Uterus (tissue), 4 donors: ENCODE measurements around the gene UROS. TPM values are rescaled to one million over a fixed set of nuclear protein-coding genes. Genes with fewer than 3 reads are reported as not detected.

Experiments
- DNase-seq, 2 donors: peaks; one replicate each; pipeline ENCODE4 v3.0.0-alpha.2; 2019 to 2020
- H3K27ac ChIP-seq, 2 donors: fragments of 200-600 bp; sonication (generic); 1 replicate in 1 of 2; 2 replicates in 1 of 2; pipeline ENCODE4 v1.5.1; 2016 to 2018
- H3K27me3 ChIP-seq, 2 donors: fragments of 200-600 bp; sonication (generic); one replicate each; pipeline ENCODE4 v1.5.1; 2018 to 2019; ENCODE audit warnings: control low read depth in 1 of 2
- H3K36me3 ChIP-seq, 2 donors: fragments of 200-600 bp; sonication (generic); one replicate each; pipeline ENCODE4 v1.5.1; 2019; ENCODE audit warnings: control low read depth in 1 of 2
- H3K4me1 ChIP-seq, 2 donors: fragments of 200-600 bp; sonication (generic); one replicate each; pipeline ENCODE4 v1.5.1; 2018 to 2019; ENCODE audit warnings: control low read depth in 1 of 2
- H3K4me3 ChIP-seq, 2 donors: fragments of 200-600 bp; sonication (generic); 1 replicate in 1 of 2; 2 replicates in 1 of 2; pipeline ENCODE4 v1.5.1; 2018 to 2019; ENCODE audit warnings: mild to moderate bottlenecking in 1 of 2
- H3K9me3 ChIP-seq, 2 donors: fragments of 200-600 bp; sonication (generic); one replicate each; pipeline ENCODE4 v1.5.1; 2019; ENCODE audit warnings: control low read depth in 1 of 2
- POLR2A ChIP-seq, 2 donors: fragments of 450-650 bp; IDR thresholded peaks; one replicate each; pipeline ENCODE4 v1.6.1; 2016; ENCODE audit warnings: antibody characterized with exemption in 2 of 2, mild to moderate bottlenecking in 1 of 2, moderate library complexity in 1 of 2
- intact Hi-C: fragments of 100-400 bp; cut with DNase I; formaldehyde crosslinking; loops from one replicate; pipeline ENCODE4 v1.15.1; 2023; ENCODE audit warnings: low total_unique reads
- total RNA-seq, 4 donors: library from RNA; depleted of rRNA in 3 of 4; stranded (reverse); fragments of >200 nt in 3 of 4; gene quantifications; one replicate each; pipeline versions ENCODE4 v1.1.0 to v1.2.4, GENCODE V29; 2014 to 2023
- TF ChIP-seq, protein P1 (sequence below), 4 experiments: fragments of 200-600 bp in 2 of 4; fragments of 450-650 bp in 2 of 4; sonication (generic) in 2 of 4; IDR thresholded peaks; one replicate each; pipeline ENCODE4 v1.5.1; 2016 to 2019; ENCODE audit warnings: antibody characterized with exemption in 4 of 4, mild to moderate bottlenecking in 2 of 4, moderate library complexity in 1 of 4
- donor health status: DM: yes; HTN: yes; CAD: no.

The UROS gene
- total RNA-seq, 4 donors from 2014 or later: 27.9 to 36.2 (median 28.1) TPM

DNA sequence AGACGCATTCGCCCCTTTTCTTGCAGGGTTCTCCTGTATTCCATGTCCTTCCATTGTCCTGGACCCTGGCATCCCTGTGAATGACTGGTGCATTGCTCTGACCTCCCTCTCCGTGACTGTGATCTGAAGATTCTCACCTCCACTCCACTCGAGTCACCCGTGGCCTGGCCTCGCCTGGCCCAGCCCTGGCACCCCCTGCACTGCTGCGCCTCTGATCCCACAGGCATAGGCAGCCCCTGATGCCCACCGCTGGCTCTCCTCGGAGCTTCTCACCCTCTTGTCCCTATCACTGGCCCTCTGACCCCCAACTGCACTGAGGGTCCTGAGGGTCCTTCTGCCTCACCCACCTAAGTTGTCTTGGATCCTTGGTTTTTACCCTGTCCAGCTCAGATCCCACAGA lies 45.3 kb downstream of the UROS start:
- Histone ChIP-seq H3K4me3 (no peak overlapping the region), H3K4me1 (no peaks in the 10 kb centered on the region), H3K36me3 (no peaks in the 10 kb centered on the region), H3K27me3 (no peaks in the 10 kb centered on the region), H3K27ac (no peak overlapping the region), H3K9me3 (no peaks in the 10 kb centered on the region)
- no peak for DNase-seq
- TF ChIP-seq, protein P1, sequence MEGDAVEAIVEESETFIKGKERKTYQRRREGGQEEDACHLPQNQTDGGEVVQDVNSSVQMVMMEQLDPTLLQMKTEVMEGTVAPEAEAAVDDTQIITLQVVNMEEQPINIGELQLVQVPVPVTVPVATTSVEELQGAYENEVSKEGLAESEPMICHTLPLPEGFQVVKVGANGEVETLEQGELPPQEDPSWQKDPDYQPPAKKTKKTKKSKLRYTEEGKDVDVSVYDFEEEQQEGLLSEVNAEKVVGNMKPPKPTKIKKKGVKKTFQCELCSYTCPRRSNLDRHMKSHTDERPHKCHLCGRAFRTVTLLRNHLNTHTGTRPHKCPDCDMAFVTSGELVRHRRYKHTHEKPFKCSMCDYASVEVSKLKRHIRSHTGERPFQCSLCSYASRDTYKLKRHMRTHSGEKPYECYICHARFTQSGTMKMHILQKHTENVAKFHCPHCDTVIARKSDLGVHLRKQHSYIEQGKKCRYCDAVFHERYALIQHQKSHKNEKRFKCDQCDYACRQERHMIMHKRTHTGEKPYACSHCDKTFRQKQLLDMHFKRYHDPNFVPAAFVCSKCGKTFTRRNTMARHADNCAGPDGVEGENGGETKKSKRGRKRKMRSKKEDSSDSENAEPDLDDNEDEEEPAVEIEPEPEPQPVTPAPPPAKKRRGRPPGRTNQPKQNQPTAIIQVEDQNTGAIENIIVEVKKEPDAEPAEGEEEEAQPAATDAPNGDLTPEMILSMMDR (IDR thresholded peaks at IDR 0.05): no peak
- intact Hi-C loops: no loop called here

DNA sequence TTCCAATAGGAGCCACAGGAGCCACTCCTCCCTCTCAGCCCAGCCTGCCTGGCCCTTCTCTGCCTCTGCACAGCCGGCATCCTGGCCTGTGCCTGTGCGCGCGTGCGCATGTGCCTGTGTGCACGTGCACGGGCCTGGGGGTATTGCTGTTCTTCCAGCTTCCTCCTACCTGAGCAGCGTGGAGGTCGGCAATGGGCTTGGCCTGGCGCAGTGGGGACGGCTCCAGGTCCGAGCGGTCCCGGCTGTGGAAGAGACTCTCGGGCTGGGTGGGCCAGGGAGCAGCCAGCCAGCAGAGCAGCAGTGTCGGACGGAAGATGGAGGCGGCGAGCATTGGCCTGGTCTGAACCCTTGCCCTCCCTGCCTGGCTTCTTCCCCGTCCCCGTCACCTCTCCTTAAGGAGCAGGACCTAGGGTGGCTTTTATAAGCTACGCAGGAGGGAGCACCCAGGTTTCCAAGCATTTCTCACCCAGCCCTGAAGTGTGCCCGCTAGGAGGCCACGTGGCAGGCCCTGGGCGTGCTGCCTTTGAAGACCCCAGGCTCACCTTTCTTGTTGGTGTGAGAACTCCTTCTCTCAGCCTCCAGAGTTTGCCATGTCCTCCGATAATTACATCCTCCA lies 47.5 kb downstream of the UROS start, which contains the start of gene MMP21:
MMP21 (minus strand) TSS at position 331 of the 616 bp plus-strand sequence; CDS start at position 331, 0 bp downstream.
- Histone ChIP-seq H3K9me3 (no peaks in the 10 kb centered on the region), H3K4me3 (no peak within 1 kb of the TSS), H3K4me1 (no peaks in the 10 kb centered on the region), H3K27me3 (no peaks in the 10 kb centered on the region), H3K27ac (no peak within 1 kb of the TSS), H3K36me3 (no peaks in the 10 kb centered on the region)
- no peak for TF ChIP-seq POLR2A (IDR thresholded peaks at IDR 0.05)
- TF ChIP-seq, protein P1 (IDR thresholded peaks at IDR 0.05): no peak
- no peak for DNase-seq
- intact Hi-C loops: no loop called here

DNA sequence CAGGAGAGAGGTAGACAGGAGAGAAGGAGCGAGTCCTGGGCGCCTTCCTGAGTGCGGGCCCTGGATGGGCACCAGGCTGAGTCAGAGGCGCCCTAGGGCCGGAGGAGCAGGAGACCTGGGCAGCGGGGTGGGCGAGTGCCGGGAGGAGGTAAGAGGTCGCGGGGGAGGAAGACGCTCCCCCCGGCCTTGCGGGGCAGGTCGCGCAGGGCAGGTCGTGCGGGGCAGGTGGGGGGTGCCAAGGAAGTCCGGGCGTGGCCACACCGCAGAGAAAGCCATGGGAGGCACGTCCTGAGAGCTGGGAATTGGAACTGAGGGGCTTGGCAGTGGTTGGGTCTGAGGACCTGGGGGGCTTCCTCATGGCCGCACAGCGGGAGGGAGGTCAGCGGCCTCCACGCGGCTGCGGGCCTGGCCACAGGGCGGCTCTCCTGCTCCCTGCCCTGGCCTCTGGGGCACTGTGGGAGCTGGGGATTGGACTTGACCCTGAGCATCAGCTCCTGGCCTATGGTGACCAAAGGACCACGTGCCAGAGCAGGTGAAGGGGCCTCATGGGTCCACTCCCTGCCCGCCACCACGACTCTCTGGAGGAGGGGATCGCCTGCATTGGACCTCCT lies 48.4 kb downstream of the UROS start:
- no peak overlapping the region for H3K27ac ChIP-seq
- intact Hi-C loops: no loop called here
- H3K27me3 ChIP-seq: no peaks in the 10 kb centered on the region
- no peaks in the 10 kb centered on the region for H3K36me3 ChIP-seq
- DNase-seq: no peak
- no peaks in the 10 kb centered on the region for H3K4me1 ChIP-seq
- TF ChIP-seq, protein P1 (IDR thresholded peaks at IDR 0.05): no peak
- H3K4me3 ChIP-seq: no peak overlapping the region
- no peaks in the 10 kb centered on the region for H3K9me3 ChIP-seq

DNA sequence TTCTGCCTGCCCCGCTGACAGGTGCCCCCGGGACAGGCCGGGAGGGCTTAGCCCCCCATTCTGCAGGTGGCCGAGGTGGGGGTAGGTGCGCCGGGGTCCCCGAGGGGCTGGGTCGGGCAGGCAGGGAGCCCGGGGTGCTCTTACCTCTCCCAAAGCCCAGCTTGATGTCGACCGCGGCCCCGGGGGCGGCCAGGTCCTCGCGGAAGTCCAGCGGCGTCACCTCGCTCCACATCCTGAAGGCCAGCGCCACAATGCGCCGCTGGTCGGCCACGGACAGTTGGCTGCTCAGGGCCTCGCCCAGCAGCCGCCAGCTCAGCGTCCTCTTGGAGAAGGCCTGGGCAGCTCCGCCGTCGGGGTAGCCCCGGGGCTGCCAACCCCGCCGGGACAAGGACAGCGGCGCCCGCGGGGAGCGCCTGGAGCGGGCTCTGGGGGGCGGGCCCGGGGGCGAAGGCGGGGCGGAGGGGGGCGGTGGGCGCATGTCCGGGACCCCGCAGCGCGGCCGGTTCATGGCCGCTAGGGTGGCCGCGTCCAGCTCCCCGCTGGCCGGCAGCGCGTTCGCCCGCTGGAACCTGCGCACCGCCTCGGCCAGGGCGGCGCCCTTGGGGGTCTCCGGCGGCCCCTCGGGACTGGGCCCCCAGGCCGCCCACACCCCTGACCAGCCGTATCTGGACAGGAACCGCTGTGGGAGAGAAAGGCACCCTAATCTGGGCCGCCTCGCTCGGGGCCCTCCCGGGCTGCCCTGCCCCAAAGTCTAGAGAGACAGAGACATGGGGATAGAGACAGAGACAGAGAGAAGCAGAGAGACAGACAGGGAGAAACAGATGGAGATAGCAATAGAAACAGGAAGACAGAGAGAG lies 49.1 kb downstream of the UROS start:
- no peak for DNase-seq
- Histone ChIP-seq H3K27ac (no peak overlapping the region), H3K4me3 (peak overlapping the region in 1 of 2 donors; percentile 9), H3K9me3 (no peaks in the 10 kb centered on the region), H3K27me3 (no peaks in the 10 kb centered on the region), H3K36me3 (no peaks in the 10 kb centered on the region), H3K4me1 (no peaks in the 10 kb centered on the region)
- intact Hi-C loops: no loop called here
- TF ChIP-seq, protein P1 (IDR thresholded peaks at IDR 0.05): no peak
- TF ChIP-seq POLR2A (IDR thresholded peaks at IDR 0.05): no peak

DNA sequence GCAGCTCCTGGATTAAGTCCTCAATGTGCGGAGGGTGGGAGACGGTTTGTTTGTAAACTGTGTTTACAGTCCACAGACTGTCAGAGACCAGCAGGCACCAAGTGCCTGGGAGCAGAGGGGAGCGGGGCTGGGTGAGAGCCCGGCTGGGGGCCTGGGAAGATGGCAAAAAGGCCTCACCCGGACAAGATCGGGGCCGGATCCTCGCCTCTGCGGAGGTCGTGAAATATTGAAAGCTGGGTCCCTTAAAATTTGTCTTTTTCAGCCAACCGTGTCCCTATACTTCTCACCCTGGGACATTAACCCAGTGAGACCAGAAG lies 50.2 kb downstream of the UROS start:
- H3K27ac ChIP-seq: no peak overlapping the region
- H3K4me1 ChIP-seq: no peaks in the 10 kb centered on the region
- intact Hi-C loops: no loop called here
- DNase-seq: no peak
- no peaks in the 10 kb centered on the region for H3K9me3 ChIP-seq
- H3K36me3 ChIP-seq: no peaks in the 10 kb centered on the region
- H3K27me3 ChIP-seq: no peaks in the 10 kb centered on the region
- H3K4me3 ChIP-seq: no peak overlapping the region
- no peak for TF ChIP-seq POLR2A (IDR thresholded peaks at IDR 0.05)
- TF ChIP-seq, protein P1 (IDR thresholded peaks at IDR 0.05): no peak
